Measurements from ENCODE around the gene ITGA7. TPM values are rescaled to one million over a fixed set of nuclear protein-coding genes. Genes with fewer than 3 reads are reported as not detected.

ITGA7 gene
- total and polyA plus RNA-seq, 2 of the 8 experiments (the other 6 are each of a cell fraction or from before 2014, with no cell fraction given), result 57.6 to 86.1 TPM

DNA sequence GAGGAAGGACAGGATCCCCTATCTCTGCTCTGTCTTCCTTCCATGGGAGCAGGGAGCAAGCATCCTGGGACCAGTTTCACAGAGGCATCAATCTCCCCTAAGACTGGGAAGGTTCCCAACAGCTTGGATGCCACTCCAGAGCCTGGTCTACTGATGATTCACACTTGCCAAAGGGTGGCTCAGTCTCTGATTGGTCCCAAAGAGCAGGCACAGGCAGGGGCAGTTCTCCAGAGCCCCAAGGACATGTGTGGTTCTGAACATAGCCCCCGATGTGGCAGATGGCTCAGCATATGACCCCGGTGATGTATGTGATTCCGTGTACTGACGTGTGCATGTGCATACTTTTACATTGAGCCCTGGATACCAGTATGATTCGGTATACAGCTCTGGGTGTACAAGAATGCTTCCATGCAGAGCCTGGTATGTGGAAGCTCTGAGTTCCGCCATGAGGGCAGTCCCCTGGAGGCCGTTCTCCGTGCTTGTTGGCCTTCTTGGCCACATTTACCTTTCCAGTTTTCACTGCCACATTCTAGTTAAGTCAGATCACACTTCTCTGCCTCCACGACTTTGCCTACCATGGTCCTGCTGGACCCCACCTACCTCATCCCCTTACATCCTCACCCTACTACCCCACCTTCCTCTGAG lies 21.2 kb downstream of the ITGA7 start:
- FAIRE-seq (no peak), DNase-seq (ENCODE audit: low read depth in 1 of 2, low spot score in 2 of 2) (no peak)
- Histone ChIP-seq H3K4me2 (ENCODE audit: insufficient read depth in 1 of 2, low read depth in 2 of 2, low read length in 2 of 2) (no peak overlapping the region), H4K20me1 (replicated peaks in 1 of 2; ENCODE audit: control insufficient read depth in 1 of 2, insufficient read depth in 2 of 2, low read length in 2 of 2) (peaks cover 0 to 2% of the 10 kb centered on the region in 2 experiments), H3K9ac (replicated peaks in 1 of 4; ENCODE audit: extremely low read depth in 1 of 4, low read depth in 3 of 4, low read length in 3 of 4) (no peak overlapping the region; a peak in 1 of 7 replicates), H3K23me2 (ENCODE audit: low read depth, low read length) (no peaks in the 10 kb centered on the region), H2BK120ac (replicated peaks; ENCODE audit: low read depth, low read length) (no peak overlapping the region), H2BK5ac (ENCODE audit: low read depth, low read length) (no peak overlapping the region), H4K91ac (replicated peaks; ENCODE audit: insufficient read length, low read length) (no peak overlapping the region), H2BK12ac (ENCODE audit: low read depth, low read length) (no peak overlapping the region), H3K14ac (ENCODE audit: insufficient read length) (no peak overlapping the region), H3K27me3 (replicated peaks in 1 of 4; ENCODE audit: control insufficient read depth in 3 of 4, extremely low read depth in 1 of 4, insufficient read depth in 3 of 4, low read length in 3 of 4) (no peaks in the 10 kb centered on the region), H3K9me3 (ENCODE audit: insufficient read depth in 2 of 2, low read depth in 1 of 2, low read length in 1 of 2) (no peaks in the 10 kb centered on the region), H3K56ac (replicated peaks; ENCODE audit: insufficient read length, low read depth, low read length) (no peak overlapping the region), H3K79me1 (ENCODE audit: low read depth, low read length) (no peaks in the 10 kb centered on the region), H2BK15ac (ENCODE audit: low read length) (no peak overlapping the region), H3K4ac (replicated peaks; ENCODE audit: insufficient read length, low read depth, low read length) (no peak overlapping the region), H3K18ac (ENCODE audit: extremely low read depth, low read length) (no peak overlapping the region), H3K23ac (ENCODE audit: insufficient read length) (no peak overlapping the region), H3K36me3 (ENCODE audit: control insufficient read depth in 2 of 4, insufficient read depth in 4 of 4, low read length in 3 of 4) (peaks cover 0 to 18% (median 7%) of the 10 kb centered on the region in 4 experiments; a peak in 5 of 8 replicates), H3K4me1 (replicated peaks in 1 of 4; ENCODE audit: control insufficient read depth in 3 of 4, insufficient read depth in 4 of 4, low read length in 3 of 4) (peaks cover 0 to 9% (median 3%) of the 10 kb centered on the region in 4 experiments; a peak in 4 of 7 replicates), H2AFZ (ENCODE audit: low read length) (no peak overlapping the region), H3K79me2 (ENCODE audit: control insufficient read depth in 1 of 2, insufficient read depth in 2 of 2, low read length in 2 of 2) (no peaks in the 10 kb centered on the region), H3K4me3 (ENCODE audit: extremely low read depth in 1 of 4, insufficient read depth in 2 of 4, low read depth in 3 of 4, low read length in 4 of 4) (no peak overlapping the region), H2BK20ac (ENCODE audit: low read length) (no peak overlapping the region), H2AK5ac (ENCODE audit: low read depth, low read length) (no peak overlapping the region), H3K27ac (ENCODE audit: low read depth, low read length) (no peak overlapping the region), H4K5ac (ENCODE audit: insufficient read length, low read depth, low read length) (no peak overlapping the region), H4K8ac (ENCODE audit: extremely low read depth, insufficient read depth, low read length) (no peak overlapping the region)
- 99% methylated on average over 9 of the region's 9 CpGs; no CpG with 5 or more reads in 1 of the 2 experiments for WGBS, 2 experiments (ENCODE audit: extremely low coverage in 1 of 2, insufficient coverage in 1 of 2, insufficient read length in 1 of 2, insufficient replicate concordance in 2 of 2, low coverage in 1 of 2, low lambda C conversion rate in 2 of 2, missing lambda C conversion rate in 1 of 2)
- CTCF ChIA-PET (ENCODE audit: partially characterized antibody), result interaction anchor here (0.9 to 4.1 kb wide), 4 partner anchors 13 to 132 kb away, joined by 3 to 20 read pairs (median 8); partner anchors contain the start of genes ITGA7 and ORMDL2
- POLR2A ChIA-PET (ENCODE audit: partially characterized antibody), result interaction anchor here (1.0 to 2.4 kb wide), 2 partner anchors 10 to 36 kb away, joined by 3 to 8 read pairs; no protein-coding TSS in a partner anchor
- TF ChIP-seq EP300 (IDR thresholded peaks at IDR 0.05; ENCODE audit: borderline replicate concordance in 1 of 2, low read depth in 2 of 2, low read length in 2 of 2) (no peak), SUZ12 (IDR thresholded peaks at IDR 0.05; ENCODE audit: low read length) (no peak), BRCA1 (IDR thresholded peaks at IDR 0.05; ENCODE audit: low read depth, low read length) (no peak), CTCF (IDR thresholded peaks at IDR 0.05; ENCODE audit: control extremely low read depth in 1 of 3, insufficient read depth in 1 of 3, low read depth in 1 of 3, low read length in 3 of 3) (no peak), POLR2A (IDR thresholded peaks at IDR 0.05; ENCODE audit: control extremely low read depth in 1 of 2, low read depth in 2 of 2, low read length in 2 of 2) (no peak), TAF1 (IDR thresholded peaks at IDR 0.05; ENCODE audit: low read depth, low read length) (no peak)
- TF ChIP-seq, protein P1, sequence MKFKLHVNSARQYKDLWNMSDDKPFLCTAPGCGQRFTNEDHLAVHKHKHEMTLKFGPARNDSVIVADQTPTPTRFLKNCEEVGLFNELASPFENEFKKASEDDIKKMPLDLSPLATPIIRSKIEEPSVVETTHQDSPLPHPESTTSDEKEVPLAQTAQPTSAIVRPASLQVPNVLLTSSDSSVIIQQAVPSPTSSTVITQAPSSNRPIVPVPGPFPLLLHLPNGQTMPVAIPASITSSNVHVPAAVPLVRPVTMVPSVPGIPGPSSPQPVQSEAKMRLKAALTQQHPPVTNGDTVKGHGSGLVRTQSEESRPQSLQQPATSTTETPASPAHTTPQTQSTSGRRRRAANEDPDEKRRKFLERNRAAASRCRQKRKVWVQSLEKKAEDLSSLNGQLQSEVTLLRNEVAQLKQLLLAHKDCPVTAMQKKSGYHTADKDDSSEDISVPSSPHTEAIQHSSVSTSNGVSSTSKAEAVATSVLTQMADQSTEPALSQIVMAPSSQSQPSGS (IDR thresholded peaks at IDR 0.05; ENCODE audit: low read length), result no peak
